AG09309 (cell line): ENCODE measurements around the gene RAPGEF4.

Experiments
- DNase-seq: peaks from one replicate; pipeline ENCODE4 v3.0.0-alpha.2; 2010; ENCODE audit warnings: low read depth
- H3K4me3 ChIP-seq: 2 replicates; pipeline ENCODE4 v1.5.1; 2011; ENCODE audit warnings: mild to moderate bottlenecking, low read depth, low read length, moderate library complexity; ENCODE audit not compliant: control insufficient read depth
- TF ChIP-seq, protein P1 (sequence below): IDR thresholded peaks from 2 replicates; pipeline ENCODE4 v1.5.1; 2011; ENCODE audit warnings: mild to moderate bottlenecking, low read depth, low read length, inconsistent platforms; ENCODE audit not compliant: insufficient read depth, control insufficient read depth; ENCODE audit errors: missing control alignments

RAPGEF4 gene

GRCh38 chr2:172949522-172949921, 213.9 kb downstream of the RAPGEF4 start:
- DNase-seq = no peak
- H3K4me3 ChIP-seq = no peak overlapping the region
- TF ChIP-seq, protein P1, sequence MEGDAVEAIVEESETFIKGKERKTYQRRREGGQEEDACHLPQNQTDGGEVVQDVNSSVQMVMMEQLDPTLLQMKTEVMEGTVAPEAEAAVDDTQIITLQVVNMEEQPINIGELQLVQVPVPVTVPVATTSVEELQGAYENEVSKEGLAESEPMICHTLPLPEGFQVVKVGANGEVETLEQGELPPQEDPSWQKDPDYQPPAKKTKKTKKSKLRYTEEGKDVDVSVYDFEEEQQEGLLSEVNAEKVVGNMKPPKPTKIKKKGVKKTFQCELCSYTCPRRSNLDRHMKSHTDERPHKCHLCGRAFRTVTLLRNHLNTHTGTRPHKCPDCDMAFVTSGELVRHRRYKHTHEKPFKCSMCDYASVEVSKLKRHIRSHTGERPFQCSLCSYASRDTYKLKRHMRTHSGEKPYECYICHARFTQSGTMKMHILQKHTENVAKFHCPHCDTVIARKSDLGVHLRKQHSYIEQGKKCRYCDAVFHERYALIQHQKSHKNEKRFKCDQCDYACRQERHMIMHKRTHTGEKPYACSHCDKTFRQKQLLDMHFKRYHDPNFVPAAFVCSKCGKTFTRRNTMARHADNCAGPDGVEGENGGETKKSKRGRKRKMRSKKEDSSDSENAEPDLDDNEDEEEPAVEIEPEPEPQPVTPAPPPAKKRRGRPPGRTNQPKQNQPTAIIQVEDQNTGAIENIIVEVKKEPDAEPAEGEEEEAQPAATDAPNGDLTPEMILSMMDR = no peak

DNA sequence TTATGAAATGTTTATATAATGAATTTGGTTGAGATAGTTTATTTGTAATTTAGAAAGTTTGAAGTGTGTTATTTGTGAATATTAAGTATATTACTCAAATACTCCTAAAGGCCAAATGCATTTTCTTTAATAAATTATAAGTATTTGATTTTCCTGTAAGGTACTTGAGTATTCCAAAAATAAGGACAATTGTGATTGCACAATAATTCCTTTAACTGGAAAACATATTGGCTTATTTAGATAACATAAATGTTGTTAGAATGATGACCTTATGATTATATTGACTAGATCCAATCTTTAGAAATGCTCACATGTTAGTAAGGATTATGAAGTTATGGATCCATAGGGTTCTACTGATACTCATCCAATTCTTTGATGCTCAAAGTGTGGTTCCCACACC, 214.9 kb downstream of the RAPGEF4 start:
- no peak for DNase-seq
- TF ChIP-seq, protein P1 = no peak
- no peak overlapping the region for H3K4me3 ChIP-seq

DNA sequence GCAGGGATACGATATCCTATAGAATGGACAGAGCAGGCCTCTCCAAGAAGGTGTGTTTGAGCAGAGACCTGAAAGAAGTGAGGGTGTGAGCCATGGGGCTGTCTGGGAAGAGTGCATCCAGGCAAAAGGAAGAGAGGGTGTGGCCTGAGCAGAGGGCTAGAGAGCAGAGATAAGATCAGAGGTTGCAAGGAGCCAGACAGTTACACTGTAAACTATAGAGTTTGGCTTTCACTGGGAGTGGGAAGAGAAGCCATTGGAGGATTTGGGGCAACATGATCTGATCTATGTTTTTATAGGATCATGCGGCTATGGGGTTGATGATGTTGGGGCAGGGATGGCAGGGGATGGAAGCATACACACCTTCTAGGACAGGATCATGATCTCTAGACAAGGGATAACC, 215.9 kb downstream of the RAPGEF4 start:
- TF ChIP-seq, protein P1 = no peak
- no peak for DNase-seq
- no peak overlapping the region for H3K4me3 ChIP-seq

DNA sequence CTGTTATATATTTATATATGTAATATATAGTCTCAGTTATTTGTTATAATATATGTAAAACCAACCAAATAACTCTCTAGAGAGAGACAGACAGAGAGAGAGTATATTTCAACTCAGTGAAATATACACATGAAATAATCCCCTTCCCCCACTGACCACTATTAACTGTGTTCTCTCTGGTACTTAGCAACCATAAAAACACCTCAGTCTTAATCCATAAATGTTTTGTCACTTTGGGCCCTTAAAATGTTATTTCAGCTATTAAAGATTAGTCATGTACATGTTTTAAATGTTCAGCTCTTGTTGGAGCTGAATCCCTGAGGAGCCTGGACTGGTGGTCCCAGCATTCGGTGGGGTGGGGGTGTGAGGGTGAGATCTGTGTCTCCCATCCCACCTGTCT, 217.8 kb downstream of the RAPGEF4 start:
- TF ChIP-seq, protein P1 = no peak
- DNase-seq = no peak
- H3K4me3 ChIP-seq = no peak overlapping the region

GRCh38 chr2:172953970-172954852, 218.6 kb downstream of the RAPGEF4 start:
- no peak overlapping the region for H3K4me3 ChIP-seq
- TF ChIP-seq, protein P1 = no peak
- no peak for DNase-seq

DNA sequence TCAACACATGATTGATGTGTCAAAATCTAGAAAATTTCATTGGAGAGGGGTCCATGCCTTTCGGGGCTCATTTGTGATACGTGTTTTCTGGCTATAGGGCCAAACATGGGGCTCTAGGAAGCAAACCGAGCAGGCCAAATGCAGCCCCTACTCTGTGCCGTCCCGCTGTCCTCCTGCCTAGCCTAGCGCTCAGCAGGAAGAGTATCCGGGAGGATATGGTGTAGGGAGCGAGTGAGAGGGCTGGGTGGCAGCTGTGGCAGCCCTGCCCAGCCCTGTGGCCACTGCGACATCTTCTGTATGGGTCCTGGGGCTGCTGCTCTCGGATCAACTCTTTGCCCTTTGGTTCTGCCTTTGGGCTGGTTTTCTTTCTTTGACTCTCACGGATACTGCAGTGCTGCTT, 219.9 kb downstream of the RAPGEF4 start:
- no peak overlapping the region for H3K4me3 ChIP-seq
- DNase-seq = no peak
- TF ChIP-seq, protein P1 = no peak
